ENCODE data around the gene VWCE. TPM values are rescaled to one million over a fixed set of nuclear protein-coding genes. Genes with fewer than 3 reads are reported as not detected.

The VWCE gene
- total RNA-seq, 1 donor from 2014 or later = 5.1 TPM

DNA sequence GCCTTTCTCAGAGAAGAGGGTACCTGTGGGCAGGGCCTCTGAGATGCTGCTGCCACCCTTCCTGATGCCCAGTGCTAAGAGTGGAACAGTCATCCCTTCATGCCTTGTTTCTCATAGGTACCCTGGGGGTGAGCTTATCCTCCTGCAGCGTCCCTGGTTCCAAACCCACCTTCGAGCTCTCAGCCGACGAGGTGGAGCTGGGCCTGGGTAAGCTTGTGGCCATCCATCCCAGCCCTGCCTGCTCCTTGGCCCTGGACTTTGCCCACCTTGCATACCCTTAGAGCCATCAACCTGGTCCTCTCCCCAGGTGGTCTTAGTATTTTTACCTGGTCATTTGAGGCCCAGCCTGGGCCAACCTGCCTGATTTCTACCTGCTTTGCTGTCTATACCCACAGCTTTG is 46.6 kb upstream of the VWCE start:
- no peaks in the 10 kb centered on the region for H4K20me1 ChIP-seq (ENCODE audit: low read depth)
- Mint-ChIP-seq H3K9me3 (no peaks in the 10 kb centered on the region), H3K27me3 (ENCODE audit: insufficient read depth, low read depth) (no peaks in the 10 kb centered on the region), H3K4me1 (peaks cover 3% of the 10 kb centered on the region), H3K4me3 (no peak overlapping the region), H3K27ac (peak overlapping the region; percentile 28), H3K36me3 (peaks cover 16% of the 10 kb centered on the region)
- no peaks in the 10 kb centered on the region for H3K27me3 ChIP-seq
- H3K9ac ChIP-seq = no peak overlapping the region
- H3K27ac ChIP-seq = no peak overlapping the region
- no peaks in the 10 kb centered on the region for H3K36me3 ChIP-seq
- DNase-seq (ENCODE audit: low spot score) = no peak
- no peak overlapping the region for H3K4me2 ChIP-seq
- no peak overlapping the region for H3K4me3 ChIP-seq
- no peaks in the 10 kb centered on the region for H3F3A ChIP-seq (ENCODE audit: low read depth)
- TF ChIP-seq EZH2phosphoT487 (IDR thresholded peaks at IDR 0.05) (no peak), EZH2 (IDR thresholded peaks at IDR 0.05) (no peak)
- TF ChIP-seq, protein P1, sequence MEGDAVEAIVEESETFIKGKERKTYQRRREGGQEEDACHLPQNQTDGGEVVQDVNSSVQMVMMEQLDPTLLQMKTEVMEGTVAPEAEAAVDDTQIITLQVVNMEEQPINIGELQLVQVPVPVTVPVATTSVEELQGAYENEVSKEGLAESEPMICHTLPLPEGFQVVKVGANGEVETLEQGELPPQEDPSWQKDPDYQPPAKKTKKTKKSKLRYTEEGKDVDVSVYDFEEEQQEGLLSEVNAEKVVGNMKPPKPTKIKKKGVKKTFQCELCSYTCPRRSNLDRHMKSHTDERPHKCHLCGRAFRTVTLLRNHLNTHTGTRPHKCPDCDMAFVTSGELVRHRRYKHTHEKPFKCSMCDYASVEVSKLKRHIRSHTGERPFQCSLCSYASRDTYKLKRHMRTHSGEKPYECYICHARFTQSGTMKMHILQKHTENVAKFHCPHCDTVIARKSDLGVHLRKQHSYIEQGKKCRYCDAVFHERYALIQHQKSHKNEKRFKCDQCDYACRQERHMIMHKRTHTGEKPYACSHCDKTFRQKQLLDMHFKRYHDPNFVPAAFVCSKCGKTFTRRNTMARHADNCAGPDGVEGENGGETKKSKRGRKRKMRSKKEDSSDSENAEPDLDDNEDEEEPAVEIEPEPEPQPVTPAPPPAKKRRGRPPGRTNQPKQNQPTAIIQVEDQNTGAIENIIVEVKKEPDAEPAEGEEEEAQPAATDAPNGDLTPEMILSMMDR (IDR thresholded peaks at IDR 0.05) = no peak
- H3K79me2 ChIP-seq (ENCODE audit: low read depth) = no peaks in the 10 kb centered on the region
- no peaks in the 10 kb centered on the region for H3K9me3 ChIP-seq (ENCODE audit: low read depth)
- no peak overlapping the region for H2AFZ ChIP-seq (replicated peaks)
- no peaks in the 10 kb centered on the region for H3K4me1 ChIP-seq

- Histone ChIP-seq H3K27ac (no peak overlapping the region), H3K4me1 (no peaks in the 10 kb centered on the region), H2AFZ (replicated peaks) (no peak overlapping the region), H3F3A (ENCODE audit: low read depth) (peaks cover 4% of the 10 kb centered on the region), H3K36me3 (no peaks in the 10 kb centered on the region), H3K79me2 (ENCODE audit: low read depth) (no peaks in the 10 kb centered on the region), H3K4me3 (no peak overlapping the region), H3K9ac (no peak overlapping the region), H3K4me2 (no peak overlapping the region), H3K27me3 (no peaks in the 10 kb centered on the region), H4K20me1 (ENCODE audit: low read depth) (no peaks in the 10 kb centered on the region), H3K9me3 (ENCODE audit: low read depth) (no peaks in the 10 kb centered on the region)
- DNase-seq (ENCODE audit: low spot score) = no peak
- H3K27me3 Mint-ChIP-seq (ENCODE audit: insufficient read depth, low read depth) = no peaks in the 10 kb centered on the region
- peaks cover 9% of the 10 kb centered on the region for H3K4me1 Mint-ChIP-seq
- H3K9me3 Mint-ChIP-seq = no peaks in the 10 kb centered on the region
- H3K36me3 Mint-ChIP-seq = peaks cover 16% of the 10 kb centered on the region
- no peak overlapping the region for H3K4me3 Mint-ChIP-seq
- TF ChIP-seq EZH2phosphoT487 (IDR thresholded peaks at IDR 0.05) (no peak), EZH2 (IDR thresholded peaks at IDR 0.05) (no peak)
- TF ChIP-seq, protein P1 (IDR thresholded peaks at IDR 0.05) = no peak
- no peak overlapping the region for H3K27ac Mint-ChIP-seq
Observed at GRCh38 chr11:61340979-61341378, 45.9 kb upstream of the VWCE start.

DNA sequence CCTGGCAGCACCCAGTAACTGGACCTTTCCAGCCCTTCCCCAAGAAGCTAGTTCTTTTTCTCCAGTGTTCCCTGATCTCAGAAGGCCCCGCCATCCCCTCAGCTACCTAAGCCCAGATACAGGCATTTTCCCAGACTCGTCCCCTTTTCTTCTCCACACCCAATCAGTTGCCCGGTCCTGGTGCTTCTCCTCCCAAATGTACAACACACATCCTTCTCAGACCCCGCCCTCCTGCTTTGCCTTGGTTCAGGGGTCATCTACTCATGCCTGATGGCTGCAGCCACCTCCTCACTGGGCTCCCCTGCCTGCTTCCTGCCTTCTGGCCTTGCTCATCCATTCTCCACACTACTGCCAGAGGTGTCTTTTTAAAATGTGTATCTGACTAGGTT is 44.4 kb upstream of the VWCE start:
- H3K4me1 ChIP-seq = no peaks in the 10 kb centered on the region
- no peaks in the 10 kb centered on the region for H3K36me3 ChIP-seq
- Mint-ChIP-seq H3K4me1 (peaks cover 10% of the 10 kb centered on the region), H3K36me3 (peaks cover 14% of the 10 kb centered on the region), H3K4me3 (no peak overlapping the region), H3K9me3 (no peaks in the 10 kb centered on the region), H3K27ac (peak overlapping the region; percentile 81), H3K27me3 (ENCODE audit: insufficient read depth, low read depth) (peaks cover 2% of the 10 kb centered on the region)
- TF ChIP-seq, protein P1 (IDR thresholded peaks at IDR 0.05) = no peak
- TF ChIP-seq EZH2 (IDR thresholded peaks at IDR 0.05) (no peak), EZH2phosphoT487 (IDR thresholded peaks at IDR 0.05) (no peak)
- H3F3A ChIP-seq (ENCODE audit: low read depth) = peaks cover 13% of the 10 kb centered on the region
- no peak overlapping the region for H3K4me2 ChIP-seq
- no peak overlapping the region for H3K9ac ChIP-seq
- no peaks in the 10 kb centered on the region for H3K9me3 ChIP-seq (ENCODE audit: low read depth)
- H3K4me3 ChIP-seq = no peak overlapping the region
- DNase-seq (ENCODE audit: low spot score) = no peak
- no peak overlapping the region for H2AFZ ChIP-seq (replicated peaks)
- H3K27ac ChIP-seq = no peak overlapping the region
- H3K27me3 ChIP-seq = no peaks in the 10 kb centered on the region
- H3K79me2 ChIP-seq (ENCODE audit: low read depth) = no peaks in the 10 kb centered on the region
- no peaks in the 10 kb centered on the region for H4K20me1 ChIP-seq (ENCODE audit: low read depth)
